ENCODE results near the gene COL11A2. TPM values are rescaled to one million over a fixed set of nuclear protein-coding genes. Genes with fewer than 3 reads are reported as not detected.

The COL11A2 gene
- total RNA-seq, 1 donor, result 1.8 TPM

DNA sequence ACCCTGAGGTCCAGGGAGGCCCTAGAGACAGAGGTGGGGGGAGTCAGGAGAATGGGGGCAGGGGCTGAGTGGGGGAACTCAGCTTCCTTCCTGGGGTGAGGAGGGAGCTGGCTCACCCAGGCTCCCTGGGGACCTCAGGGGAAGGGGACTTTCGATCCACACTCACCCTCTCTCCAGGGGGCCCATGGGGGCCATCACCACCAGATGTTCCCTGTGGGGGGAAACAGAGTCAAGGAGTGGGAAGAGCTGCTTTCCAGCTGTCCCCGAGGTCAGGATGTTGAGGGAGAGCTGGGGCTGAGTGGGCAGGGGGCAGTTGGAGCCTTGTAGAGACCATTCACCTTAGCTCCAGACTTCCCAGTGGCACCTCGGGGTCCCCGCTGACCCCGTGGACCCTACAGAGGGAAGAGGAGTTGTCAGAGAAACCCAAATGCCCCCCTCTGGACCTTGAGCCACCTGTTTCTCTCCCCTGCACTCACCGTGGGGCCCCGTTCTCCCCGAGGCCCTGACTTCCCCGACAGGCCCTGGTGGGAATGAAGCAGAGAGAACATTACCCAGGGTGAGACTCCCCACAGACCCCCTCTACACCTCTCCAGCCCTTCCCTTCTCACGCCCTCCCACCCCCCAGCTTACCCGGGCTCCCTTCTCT, 18.6 kb downstream of the COL11A2 start:
- no peaks in the 10 kb centered on the region for H3K4me1 ChIP-seq (ENCODE audit: insufficient read depth, low read length)
- H2AFZ ChIP-seq (ENCODE audit: low read length), result no peak overlapping the region
- no peaks in the 10 kb centered on the region for H3K27me3 ChIP-seq (ENCODE audit: insufficient read depth, low read length)
- no peaks in the 10 kb centered on the region for H3K79me2 ChIP-seq (ENCODE audit: insufficient read depth, low read length)
- TF ChIP-seq, protein P1, sequence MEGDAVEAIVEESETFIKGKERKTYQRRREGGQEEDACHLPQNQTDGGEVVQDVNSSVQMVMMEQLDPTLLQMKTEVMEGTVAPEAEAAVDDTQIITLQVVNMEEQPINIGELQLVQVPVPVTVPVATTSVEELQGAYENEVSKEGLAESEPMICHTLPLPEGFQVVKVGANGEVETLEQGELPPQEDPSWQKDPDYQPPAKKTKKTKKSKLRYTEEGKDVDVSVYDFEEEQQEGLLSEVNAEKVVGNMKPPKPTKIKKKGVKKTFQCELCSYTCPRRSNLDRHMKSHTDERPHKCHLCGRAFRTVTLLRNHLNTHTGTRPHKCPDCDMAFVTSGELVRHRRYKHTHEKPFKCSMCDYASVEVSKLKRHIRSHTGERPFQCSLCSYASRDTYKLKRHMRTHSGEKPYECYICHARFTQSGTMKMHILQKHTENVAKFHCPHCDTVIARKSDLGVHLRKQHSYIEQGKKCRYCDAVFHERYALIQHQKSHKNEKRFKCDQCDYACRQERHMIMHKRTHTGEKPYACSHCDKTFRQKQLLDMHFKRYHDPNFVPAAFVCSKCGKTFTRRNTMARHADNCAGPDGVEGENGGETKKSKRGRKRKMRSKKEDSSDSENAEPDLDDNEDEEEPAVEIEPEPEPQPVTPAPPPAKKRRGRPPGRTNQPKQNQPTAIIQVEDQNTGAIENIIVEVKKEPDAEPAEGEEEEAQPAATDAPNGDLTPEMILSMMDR (IDR thresholded peaks at IDR 0.05; ENCODE audit: extremely low read depth, low read depth, low read length), result no peak
- no peak overlapping the region for H3K4me3 ChIP-seq (ENCODE audit: insufficient read depth, low read length)
- no peaks in the 10 kb centered on the region for H3K36me3 ChIP-seq (ENCODE audit: insufficient read depth, low read length)
- H3K4me2 ChIP-seq (ENCODE audit: insufficient read depth, low read length), result no peak overlapping the region
- DNase-seq (ENCODE audit: insufficient read length, low spot score, missing footprints), result peak; percentile 66
- H3K9me3 ChIP-seq (ENCODE audit: low read depth, low read length), result no peaks in the 10 kb centered on the region
- H3K27ac ChIP-seq (ENCODE audit: low read depth, low read length), result no peak overlapping the region
- H4K20me1 ChIP-seq (ENCODE audit: insufficient read depth, low read length), result no peaks in the 10 kb centered on the region

- no peaks in the 10 kb centered on the region for H4K20me1 ChIP-seq (ENCODE audit: insufficient read depth, low read length)
- no peak overlapping the region for H3K4me3 ChIP-seq (ENCODE audit: insufficient read depth, low read length)
- DNase-seq (ENCODE audit: insufficient read length, low spot score, missing footprints), result peak; percentile 99
- H3K36me3 ChIP-seq (ENCODE audit: insufficient read depth, low read length), result no peaks in the 10 kb centered on the region
- TF ChIP-seq, protein P1 (IDR thresholded peaks at IDR 0.05; ENCODE audit: extremely low read depth, low read depth, low read length), result peak; percentile 79
- no peak overlapping the region for H3K4me2 ChIP-seq (ENCODE audit: insufficient read depth, low read length)
- H2AFZ ChIP-seq (ENCODE audit: low read length), result no peak overlapping the region
- H3K27me3 ChIP-seq (ENCODE audit: insufficient read depth, low read length), result no peaks in the 10 kb centered on the region
- H3K79me2 ChIP-seq (ENCODE audit: insufficient read depth, low read length), result no peaks in the 10 kb centered on the region
- no peaks in the 10 kb centered on the region for H3K4me1 ChIP-seq (ENCODE audit: insufficient read depth, low read length)
- H3K9me3 ChIP-seq (ENCODE audit: low read depth, low read length), result no peaks in the 10 kb centered on the region
- no peak overlapping the region for H3K27ac ChIP-seq (ENCODE audit: low read depth, low read length)
Observed at GRCh38 chr6:33172688-33173534, 19.4 kb downstream of the COL11A2 start.

- H3K27ac ChIP-seq (ENCODE audit: low read depth, low read length), result no peak overlapping the region
- H3K9me3 ChIP-seq (ENCODE audit: low read depth, low read length), result no peaks in the 10 kb centered on the region
- H4K20me1 ChIP-seq (ENCODE audit: insufficient read depth, low read length), result no peaks in the 10 kb centered on the region
- no peaks in the 10 kb centered on the region for H3K79me2 ChIP-seq (ENCODE audit: insufficient read depth, low read length)
- H3K4me3 ChIP-seq (ENCODE audit: insufficient read depth, low read length), result no peak overlapping the region
- H3K27me3 ChIP-seq (ENCODE audit: insufficient read depth, low read length), result no peaks in the 10 kb centered on the region
- no peak overlapping the region for H2AFZ ChIP-seq (ENCODE audit: low read length)
- no peaks in the 10 kb centered on the region for H3K4me1 ChIP-seq (ENCODE audit: insufficient read depth, low read length)
- TF ChIP-seq, protein P1 (IDR thresholded peaks at IDR 0.05; ENCODE audit: extremely low read depth, low read depth, low read length), result no peak
- DNase-seq (ENCODE audit: insufficient read length, low spot score, missing footprints), result peak; percentile 76
- H3K36me3 ChIP-seq (ENCODE audit: insufficient read depth, low read length), result no peaks in the 10 kb centered on the region
- no peak overlapping the region for H3K4me2 ChIP-seq (ENCODE audit: insufficient read depth, low read length)
Observed at GRCh38 chr6:33171880-33172687, 20.2 kb downstream of the COL11A2 start.

Data from osteoblast (primary cell).